Measurements from ENCODE around the gene ANO7.

- TF ChIP-seq CTCF (IDR thresholded peaks at IDR 0.05) (no peak), POLR2AphosphoS5 (IDR thresholded peaks at IDR 0.05) (no peak), POLR2A (IDR thresholded peaks at IDR 0.05) (no peak), EP300 (IDR thresholded peaks at IDR 0.05) (no peak)
Observed at GRCh38 chr2:241255542-241256167, 67.2 kb downstream of the ANO7 start.
